ENCODE results near the gene IARS1.

The IARS1 gene

GRCh38 chr9:92332577-92333281, 39.2 kb upstream of the IARS1 start:
- Histone ChIP-seq H3K14ac (ENCODE audit: low read length in 2 of 2) (no peak overlapping the region), H3K18ac (ENCODE audit: low read depth in 1 of 2, low read length in 2 of 2) (no peak overlapping the region), H3K36me3 (ENCODE audit: control insufficient read depth in 1 of 2, insufficient read depth in 2 of 2, low read depth in 1 of 2, low read length in 2 of 2) (peaks cover 0 to 5% of the 10 kb centered on the region in 2 experiments), H2AK5ac (ENCODE audit: low read length, severe bottlenecking) (no peak overlapping the region), H2BK5ac (ENCODE audit: low read depth, low read length, poor library complexity, severe bottlenecking) (no peak overlapping the region), H3K23ac (ENCODE audit: low read length in 2 of 2) (no peak overlapping the region), H2AFZ (ENCODE audit: low read depth, low read length) (no peak overlapping the region), H2BK15ac (ENCODE audit: low read depth, poor library complexity, severe bottlenecking) (no peak overlapping the region), H4K91ac (ENCODE audit: low read length) (no peak overlapping the region), H3K4me3 (ENCODE audit: insufficient read depth in 1 of 2, low read depth in 1 of 2, low read length in 2 of 2) (no peak overlapping the region), H3K4me1 (ENCODE audit: control insufficient read depth, insufficient read depth, low read depth, low read length) (no peaks in the 10 kb centered on the region), H2BK120ac (ENCODE audit: low read depth, low read length) (no peak overlapping the region), H3K27me3 (ENCODE audit: control insufficient read depth in 1 of 2, insufficient read depth in 1 of 2, low read length in 2 of 2) (no peaks in the 10 kb centered on the region), H2BK12ac (ENCODE audit: low read length in 2 of 2) (no peak overlapping the region), H3K9me3 (ENCODE audit: control insufficient read depth, low read length) (no peaks in the 10 kb centered on the region), H3K79me1 (replicated peaks; ENCODE audit: low read length, poor library complexity, severe bottlenecking) (peaks cover 3% of the 10 kb centered on the region), H4K8ac (ENCODE audit: low read length) (no peak overlapping the region), H3K4me2 (ENCODE audit: low read length, poor library complexity, severe bottlenecking) (peak overlapping the region; percentile 3), H3K4ac (ENCODE audit: low read depth in 1 of 2, low read length in 2 of 2) (no peak overlapping the region), H3K27ac (ENCODE audit: low read length, poor library complexity, severe bottlenecking) (no peak overlapping the region), H3K9ac (ENCODE audit: low read length) (no peak overlapping the region)
- 93% methylated on average over 2 of the region's 3 CpGs for WGBS
- no peak for DNase-seq

DNA sequence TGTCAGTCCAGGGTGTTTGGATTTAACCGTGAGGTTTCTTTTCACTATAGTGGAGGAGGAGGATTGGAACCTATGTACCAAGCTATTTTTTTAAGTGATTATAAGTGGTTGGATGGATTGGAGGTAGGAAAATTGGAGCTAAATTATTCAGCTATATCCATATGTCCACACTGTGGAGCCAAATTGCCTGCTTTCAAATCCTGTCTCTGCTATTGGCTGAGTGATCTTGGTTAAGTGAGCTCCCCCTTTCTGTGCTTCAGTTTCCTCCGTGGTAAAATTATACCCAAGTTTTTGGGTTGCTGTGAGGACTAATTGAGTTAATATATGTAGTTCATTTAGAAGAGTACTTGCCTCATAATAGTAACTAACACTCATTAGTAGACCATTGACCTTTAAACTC, 34.7 kb upstream of the IARS1 start:
- Histone ChIP-seq H2BK12ac (ENCODE audit: low read length in 2 of 2) (no peak overlapping the region), H2AK5ac (ENCODE audit: low read length, severe bottlenecking) (no peak overlapping the region), H2BK5ac (ENCODE audit: low read depth, low read length, poor library complexity, severe bottlenecking) (no peak overlapping the region), H3K4me1 (ENCODE audit: control insufficient read depth, insufficient read depth, low read depth, low read length) (peaks cover 2% of the 10 kb centered on the region), H3K14ac (ENCODE audit: low read length in 2 of 2) (no peak overlapping the region), H3K23ac (ENCODE audit: low read length in 2 of 2) (no peak overlapping the region), H3K79me1 (replicated peaks; ENCODE audit: low read length, poor library complexity, severe bottlenecking) (peaks cover 19% of the 10 kb centered on the region), H4K8ac (ENCODE audit: low read length) (no peak overlapping the region), H3K18ac (ENCODE audit: low read depth in 1 of 2, low read length in 2 of 2) (no peak overlapping the region), H2BK120ac (ENCODE audit: low read depth, low read length) (no peak overlapping the region), H4K91ac (ENCODE audit: low read length) (no peak overlapping the region), H3K4me2 (ENCODE audit: low read length, poor library complexity, severe bottlenecking) (no peak overlapping the region), H3K27me3 (ENCODE audit: control insufficient read depth in 1 of 2, insufficient read depth in 1 of 2, low read length in 2 of 2) (no peaks in the 10 kb centered on the region), H2BK15ac (ENCODE audit: low read depth, poor library complexity, severe bottlenecking) (no peak overlapping the region), H2AFZ (ENCODE audit: low read depth, low read length) (no peak overlapping the region), H3K4ac (ENCODE audit: low read depth in 1 of 2, low read length in 2 of 2) (no peak overlapping the region), H3K9ac (ENCODE audit: low read length) (peak overlapping the region; percentile 99), H3K4me3 (ENCODE audit: insufficient read depth in 1 of 2, low read depth in 1 of 2, low read length in 2 of 2) (no peak overlapping the region), H3K36me3 (ENCODE audit: control insufficient read depth in 1 of 2, insufficient read depth in 2 of 2, low read depth in 1 of 2, low read length in 2 of 2) (peaks cover 0 to 1% of the 10 kb centered on the region in 2 experiments), H3K27ac (ENCODE audit: low read length, poor library complexity, severe bottlenecking) (no peak overlapping the region), H3K9me3 (ENCODE audit: control insufficient read depth, low read length) (no peaks in the 10 kb centered on the region)
- peak; percentile 74 for DNase-seq
- WGBS = 55% methylated on average over 2 of the region's 2 CpGs

- Histone ChIP-seq H3K23ac (ENCODE audit: low read length in 2 of 2) (no peak overlapping the region), H3K79me1 (replicated peaks; ENCODE audit: low read length, poor library complexity, severe bottlenecking) (peaks cover 26% of the 10 kb centered on the region), H2BK5ac (ENCODE audit: low read depth, low read length, poor library complexity, severe bottlenecking) (no peak overlapping the region), H2BK120ac (ENCODE audit: low read depth, low read length) (no peak overlapping the region), H3K27ac (ENCODE audit: low read length, poor library complexity, severe bottlenecking) (no peak overlapping the region), H3K4me1 (ENCODE audit: control insufficient read depth, insufficient read depth, low read depth, low read length) (peaks cover 2% of the 10 kb centered on the region), H4K8ac (ENCODE audit: low read length) (no peak overlapping the region), H3K9me3 (ENCODE audit: control insufficient read depth, low read length) (no peaks in the 10 kb centered on the region), H4K91ac (ENCODE audit: low read length) (no peak overlapping the region), H2AK5ac (ENCODE audit: low read length, severe bottlenecking) (no peak overlapping the region), H2BK15ac (ENCODE audit: low read depth, poor library complexity, severe bottlenecking) (no peak overlapping the region), H3K14ac (ENCODE audit: low read length in 2 of 2) (no peak overlapping the region), H3K9ac (ENCODE audit: low read length) (peak overlapping the region; percentile 99), H2AFZ (ENCODE audit: low read depth, low read length) (no peak overlapping the region), H3K4ac (ENCODE audit: low read depth in 1 of 2, low read length in 2 of 2) (no peak overlapping the region), H3K27me3 (ENCODE audit: control insufficient read depth in 1 of 2, insufficient read depth in 1 of 2, low read length in 2 of 2) (no peaks in the 10 kb centered on the region), H2BK12ac (ENCODE audit: low read length in 2 of 2) (no peak overlapping the region), H3K4me3 (ENCODE audit: insufficient read depth in 1 of 2, low read depth in 1 of 2, low read length in 2 of 2) (no peak overlapping the region), H3K4me2 (ENCODE audit: low read length, poor library complexity, severe bottlenecking) (no peak overlapping the region), H3K36me3 (ENCODE audit: control insufficient read depth in 1 of 2, insufficient read depth in 2 of 2, low read depth in 1 of 2, low read length in 2 of 2) (peaks cover under 1 to 10% of the 10 kb centered on the region in 2 experiments), H3K18ac (ENCODE audit: low read depth in 1 of 2, low read length in 2 of 2) (no peak overlapping the region)
- 87% methylated on average over 1 of the region's 2 CpGs for WGBS
- no peak for DNase-seq
Measured at GRCh38 chr9:92327283-92327850, 33.9 kb upstream of the IARS1 start.

DNA sequence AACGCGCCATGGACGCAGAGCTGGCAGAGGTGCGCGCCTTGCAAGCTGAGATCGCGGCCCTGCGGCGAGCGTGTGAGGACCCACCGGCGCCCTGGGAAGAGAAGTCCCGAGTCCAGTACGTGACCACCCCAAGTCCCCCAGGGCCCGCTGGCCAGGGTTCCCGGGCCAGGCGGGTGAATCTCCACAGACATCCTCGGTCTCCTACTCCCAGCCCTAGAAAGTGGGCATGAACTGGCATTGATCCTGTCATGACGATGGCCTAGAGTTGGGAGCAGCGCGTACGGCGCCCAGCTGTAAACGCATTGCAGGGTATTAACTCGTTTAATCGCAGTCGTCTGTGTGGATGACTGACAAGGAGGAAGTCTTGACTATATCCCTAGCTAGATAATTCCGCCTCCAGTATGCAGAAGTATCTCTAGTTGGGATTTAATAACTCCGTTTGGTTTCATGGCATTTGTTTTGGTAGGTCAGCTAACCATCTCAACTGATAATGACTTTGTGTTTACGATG, 32.5 kb upstream of the IARS1 start:
- Histone ChIP-seq H3K79me1 (replicated peaks; ENCODE audit: low read length, poor library complexity, severe bottlenecking) (peaks cover 26% of the 10 kb centered on the region), H3K9ac (ENCODE audit: low read length) (peak overlapping the region; percentile 99), H2AK5ac (ENCODE audit: low read length, severe bottlenecking) (no peak overlapping the region), H3K27ac (ENCODE audit: low read length, poor library complexity, severe bottlenecking) (no peak overlapping the region), H4K91ac (ENCODE audit: low read length) (no peak overlapping the region), H3K36me3 (ENCODE audit: control insufficient read depth in 1 of 2, insufficient read depth in 2 of 2, low read depth in 1 of 2, low read length in 2 of 2) (peaks cover 3 to 23% of the 10 kb centered on the region in 2 experiments), H2BK120ac (ENCODE audit: low read depth, low read length) (no peak overlapping the region), H3K23ac (ENCODE audit: low read length in 2 of 2) (peak overlapping the region in 1 of 2 experiments; percentile 50), H3K9me3 (ENCODE audit: control insufficient read depth, low read length) (no peaks in the 10 kb centered on the region), H2BK12ac (ENCODE audit: low read length in 2 of 2) (no peak overlapping the region), H3K18ac (ENCODE audit: low read depth in 1 of 2, low read length in 2 of 2) (no peak overlapping the region), H2BK5ac (ENCODE audit: low read depth, low read length, poor library complexity, severe bottlenecking) (no peak overlapping the region), H4K8ac (ENCODE audit: low read length) (peak overlapping the region; percentile 75), H2AFZ (ENCODE audit: low read depth, low read length) (peak overlapping the region; percentile 72), H3K4me2 (ENCODE audit: low read length, poor library complexity, severe bottlenecking) (peak overlapping the region; percentile 83), H3K27me3 (ENCODE audit: control insufficient read depth in 1 of 2, insufficient read depth in 1 of 2, low read length in 2 of 2) (no peaks in the 10 kb centered on the region), H3K4ac (ENCODE audit: low read depth in 1 of 2, low read length in 2 of 2) (no peak overlapping the region), H3K14ac (ENCODE audit: low read length in 2 of 2) (no peak overlapping the region), H3K4me3 (ENCODE audit: insufficient read depth in 1 of 2, low read depth in 1 of 2, low read length in 2 of 2) (peak overlapping the region; percentile 88 to 94), H2BK15ac (ENCODE audit: low read depth, poor library complexity, severe bottlenecking) (no peak overlapping the region), H3K4me1 (ENCODE audit: control insufficient read depth, insufficient read depth, low read depth, low read length) (peaks cover 2% of the 10 kb centered on the region)
- no peak for DNase-seq
- 3% methylated on average over 28 of the region's 30 CpGs for WGBS
